ENCODE data around the gene GOLGA6B.
"Not testable (repeated sequence)": the region's sequence is repeated elsewhere in the genome, so short reads cannot be mapped to it uniquely, and the experiment has no call there.

The GOLGA6B gene

DNA sequence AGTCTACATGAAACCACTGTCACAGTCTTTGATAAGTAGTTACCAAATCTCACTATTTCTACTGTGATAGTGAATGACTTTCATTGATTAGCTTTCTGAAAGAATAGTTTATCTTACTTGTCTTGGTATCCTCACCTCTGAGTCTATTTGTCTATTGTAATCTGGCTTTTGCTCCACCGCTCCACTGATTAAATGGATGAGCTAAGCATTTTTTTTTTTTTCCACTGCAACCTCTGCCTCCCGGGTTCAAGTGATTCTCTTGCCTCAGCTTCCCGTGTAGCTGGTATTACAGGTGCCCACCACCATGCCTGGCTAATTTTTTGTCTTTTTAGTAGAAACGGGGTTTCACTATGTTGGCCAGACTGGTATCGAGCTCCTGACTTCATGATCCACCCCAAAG lies 44.4 kb downstream of the GOLGA6B start:
- Histone ChIP-seq H3K9me3 (ENCODE audit: severe bottlenecking) (no peaks in the 10 kb centered on the region), H3K4me3 (ENCODE audit: low read depth, low read length) (no peak overlapping the region), H3K27me3 (ENCODE audit: insufficient read depth, low read depth, severe bottlenecking) (no peaks in the 10 kb centered on the region), H3K36me3 (no peaks in the 10 kb centered on the region), H3K27ac (no peak overlapping the region)
- DNase-seq = no peak
- TF ChIP-seq, protein P1, sequence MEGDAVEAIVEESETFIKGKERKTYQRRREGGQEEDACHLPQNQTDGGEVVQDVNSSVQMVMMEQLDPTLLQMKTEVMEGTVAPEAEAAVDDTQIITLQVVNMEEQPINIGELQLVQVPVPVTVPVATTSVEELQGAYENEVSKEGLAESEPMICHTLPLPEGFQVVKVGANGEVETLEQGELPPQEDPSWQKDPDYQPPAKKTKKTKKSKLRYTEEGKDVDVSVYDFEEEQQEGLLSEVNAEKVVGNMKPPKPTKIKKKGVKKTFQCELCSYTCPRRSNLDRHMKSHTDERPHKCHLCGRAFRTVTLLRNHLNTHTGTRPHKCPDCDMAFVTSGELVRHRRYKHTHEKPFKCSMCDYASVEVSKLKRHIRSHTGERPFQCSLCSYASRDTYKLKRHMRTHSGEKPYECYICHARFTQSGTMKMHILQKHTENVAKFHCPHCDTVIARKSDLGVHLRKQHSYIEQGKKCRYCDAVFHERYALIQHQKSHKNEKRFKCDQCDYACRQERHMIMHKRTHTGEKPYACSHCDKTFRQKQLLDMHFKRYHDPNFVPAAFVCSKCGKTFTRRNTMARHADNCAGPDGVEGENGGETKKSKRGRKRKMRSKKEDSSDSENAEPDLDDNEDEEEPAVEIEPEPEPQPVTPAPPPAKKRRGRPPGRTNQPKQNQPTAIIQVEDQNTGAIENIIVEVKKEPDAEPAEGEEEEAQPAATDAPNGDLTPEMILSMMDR (IDR thresholded peaks at IDR 0.05; ENCODE audit: low read depth, low read length) = no peak

DNA sequence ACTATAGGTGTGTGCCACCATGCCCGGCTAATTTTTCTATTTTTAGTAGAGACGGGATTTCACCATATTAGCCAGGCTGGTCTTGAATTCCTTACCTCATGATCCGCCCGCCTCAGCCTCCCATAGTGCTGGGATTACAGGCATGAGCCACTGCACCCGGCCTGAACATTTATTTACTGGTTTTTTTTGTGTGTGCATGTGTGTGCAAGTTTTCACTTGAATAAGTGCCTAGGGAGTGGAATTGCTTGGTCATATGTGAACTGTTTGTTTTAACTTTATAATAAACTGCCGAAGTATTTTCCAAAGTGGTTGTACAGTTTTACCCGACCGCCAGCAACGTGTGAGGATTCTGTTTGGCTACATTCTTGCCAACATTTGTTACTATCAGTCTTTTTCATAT lies 45.6 kb downstream of the GOLGA6B start:
- no peak for DNase-seq
- no peaks in the 10 kb centered on the region for H3K27me3 ChIP-seq (ENCODE audit: insufficient read depth, low read depth, severe bottlenecking)
- no peak overlapping the region for H3K27ac ChIP-seq
- TF ChIP-seq, protein P1 (IDR thresholded peaks at IDR 0.05; ENCODE audit: low read depth, low read length) = no peak
- H3K36me3 ChIP-seq = no peaks in the 10 kb centered on the region
- H3K4me3 ChIP-seq (ENCODE audit: low read depth, low read length) = no peak overlapping the region
- H3K9me3 ChIP-seq (ENCODE audit: severe bottlenecking) = no peaks in the 10 kb centered on the region

DNA sequence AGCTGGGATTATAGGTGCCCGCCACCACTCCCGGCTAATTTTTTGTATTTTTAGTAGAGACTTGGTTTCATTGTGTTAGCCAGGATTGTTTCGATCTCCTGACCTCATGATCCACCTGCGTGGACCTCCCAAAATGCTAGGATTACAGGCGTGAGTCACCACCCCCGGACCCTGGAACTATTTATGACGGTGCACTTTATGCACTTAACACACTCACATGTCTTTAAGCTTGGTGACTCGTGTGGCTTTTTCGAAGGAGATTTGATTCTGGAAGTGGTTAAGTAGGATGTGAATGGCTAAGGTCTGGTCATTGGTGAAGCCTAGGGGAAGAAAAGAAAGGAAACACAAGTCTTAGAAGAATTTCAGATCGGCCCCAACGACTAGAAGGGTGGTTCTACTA lies 51.8 kb downstream of the GOLGA6B start:
- Histone ChIP-seq H3K9me3 (ENCODE audit: severe bottlenecking) (no peaks in the 10 kb centered on the region), H3K27me3 (ENCODE audit: insufficient read depth, low read depth, severe bottlenecking) (no peaks in the 10 kb centered on the region), H3K4me3 (ENCODE audit: low read depth, low read length) (no peak overlapping the region), H3K27ac (no peak overlapping the region), H3K36me3 (no peaks in the 10 kb centered on the region)
- no peak for DNase-seq
- TF ChIP-seq, protein P1 (IDR thresholded peaks at IDR 0.05; ENCODE audit: low read depth, low read length) = no peak

DNA sequence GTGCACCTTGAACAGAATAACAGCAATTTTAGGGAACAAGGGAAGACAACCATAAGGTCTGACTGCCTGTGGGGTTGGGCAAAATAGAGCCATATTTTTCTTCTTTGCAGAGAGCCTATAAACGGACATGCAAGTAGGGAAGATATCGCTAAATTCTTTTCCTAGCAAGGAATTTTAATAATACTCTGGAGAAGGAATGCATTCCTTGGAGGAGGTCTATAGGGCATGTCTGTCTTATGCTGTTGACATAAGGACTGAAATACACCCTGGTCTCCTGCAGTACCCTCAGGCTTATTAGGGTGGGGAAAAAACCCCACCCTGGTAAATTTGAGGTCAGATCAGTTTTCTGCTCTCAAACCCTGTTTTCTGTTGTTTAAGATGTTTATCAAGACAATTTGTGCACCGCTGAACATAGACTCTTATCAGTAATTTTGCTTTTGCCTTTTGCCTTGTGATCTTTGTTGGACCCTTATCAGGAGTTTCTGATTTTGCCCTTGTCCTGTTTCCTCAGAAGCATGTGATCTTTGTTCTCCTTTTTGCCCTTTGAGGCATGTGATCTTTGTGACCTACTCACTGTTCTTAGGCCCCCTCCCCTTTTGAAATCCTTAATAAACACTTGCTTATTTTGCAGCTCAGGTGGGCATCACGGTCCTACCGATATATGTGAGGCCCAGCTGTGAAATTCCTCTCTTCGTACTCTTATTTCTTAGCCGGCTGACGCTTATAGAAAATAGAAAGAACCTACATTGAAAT lies 54.2 kb downstream of the GOLGA6B start:
- H3K27ac ChIP-seq; DNase-seq; H3K36me3 ChIP-seq; H3K9me3 ChIP-seq (ENCODE audit: severe bottlenecking); H3K27me3 ChIP-seq (ENCODE audit: insufficient read depth, low read depth, severe bottlenecking); H3K4me3 ChIP-seq (ENCODE audit: low read depth, low read length): not testable (repeated sequence)

Data from WERI-Rb-1 (cell line).